Calu3 (cell line): ENCODE measurements around the gene NRIP3. TPM values are rescaled to one million over a fixed set of nuclear protein-coding genes. Genes with fewer than 3 reads are reported as not detected.
"Not testable (repeated sequence)": the region's sequence is repeated elsewhere in the genome, so short reads cannot be mapped to it uniquely, and the experiment has no call there.

Experiments
- BruUV-seq: library from RNA; stranded (reverse); fragments of 400-500 nt; replicated peaks from 2 replicates; lab custom pipeline; 2021; lab: Mats Ljungman, UMichigan
- CTCF ChIA-PET: fragments of 300-600 bp; sonication (Branson Sonifier 250); formaldehyde crosslinking; loops from one replicate; lab custom pipeline; 2022; ENCODE audit warnings: antibody characterized with exemption; lab: Charles Lee
- DNase-seq: peaks from one replicate; pipeline ENCODE4 v3.0.0; 2022
- H3K27ac Mint-ChIP-seq: one replicate; pipeline ENCODE4 v1.8.0; 2022; ENCODE audit warnings: mixed read lengths; ENCODE audit not compliant: unreplicated experiment
- H3K27me3 Mint-ChIP-seq: one replicate; pipeline ENCODE4 v1.8.0; 2022; ENCODE audit warnings: mixed read lengths; ENCODE audit not compliant: unreplicated experiment
- H3K36me3 Mint-ChIP-seq: one replicate; pipeline ENCODE4 v1.8.0; 2022; ENCODE audit warnings: mild to moderate bottlenecking, moderate library complexity, mixed read lengths; ENCODE audit not compliant: insufficient read depth, unreplicated experiment
- H3K4me1 Mint-ChIP-seq: one replicate; pipeline ENCODE4 v1.8.0; 2022; ENCODE audit warnings: mild to moderate bottlenecking, low read depth, mixed read lengths; ENCODE audit not compliant: unreplicated experiment
- H3K4me3 Mint-ChIP-seq: one replicate; pipeline ENCODE4 v1.8.0; 2022; ENCODE audit warnings: mild to moderate bottlenecking, low read depth, moderate library complexity, mixed read lengths; ENCODE audit not compliant: unreplicated experiment
- H3K9me3 Mint-ChIP-seq: one replicate; pipeline ENCODE4 v1.8.0; 2022; ENCODE audit warnings: low read depth, mixed read lengths; ENCODE audit not compliant: unreplicated experiment
- intact Hi-C: fragments of 100-400 bp; cut with micrococcal nuclease; formaldehyde crosslinking; loops from one replicate; pipeline ENCODE4 v1.10.0; 2022; ENCODE audit not compliant: unreplicated experiment
- total RNA-seq: library from RNA; stranded (reverse); gene quantifications from 2 replicates; pipeline ENCODE4 v1.2.3, GENCODE V29; 2022
- TF ChIP-seq, protein P1 (sequence below): fragments of 200-600 bp; IDR thresholded peaks from one replicate; pipeline ENCODE4 v1.8.0; 2022; ENCODE audit warnings: antibody characterized with exemption; ENCODE audit not compliant: unreplicated experiment

The NRIP3 gene
- total RNA-seq, 1 experiment from 2014 or later = 0.83 TPM

DNA sequence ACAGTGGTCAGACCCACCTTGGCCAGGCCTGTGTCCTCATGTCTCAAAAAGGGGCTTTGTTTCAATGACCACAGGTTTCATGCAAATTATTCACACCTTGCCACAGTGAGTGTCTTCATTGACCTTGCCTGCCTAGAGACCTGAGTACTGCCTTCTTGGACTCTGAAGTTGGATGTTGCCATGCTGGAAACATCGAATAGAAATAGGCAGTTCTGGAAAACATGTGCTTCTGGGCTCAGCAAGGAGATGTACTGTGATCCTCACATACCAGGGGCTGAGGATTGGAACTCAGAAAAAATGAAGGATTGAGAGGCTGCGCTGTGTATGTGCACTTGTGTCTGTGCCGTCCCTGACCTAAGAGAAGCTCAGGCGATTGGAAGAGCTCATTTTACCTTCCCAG lies 9.6 kb upstream of the NRIP3 start:
- intact Hi-C loops = no loop called here
- no peak overlapping the region for H3K27ac Mint-ChIP-seq
- CTCF ChIA-PET = no interaction called here

DNA sequence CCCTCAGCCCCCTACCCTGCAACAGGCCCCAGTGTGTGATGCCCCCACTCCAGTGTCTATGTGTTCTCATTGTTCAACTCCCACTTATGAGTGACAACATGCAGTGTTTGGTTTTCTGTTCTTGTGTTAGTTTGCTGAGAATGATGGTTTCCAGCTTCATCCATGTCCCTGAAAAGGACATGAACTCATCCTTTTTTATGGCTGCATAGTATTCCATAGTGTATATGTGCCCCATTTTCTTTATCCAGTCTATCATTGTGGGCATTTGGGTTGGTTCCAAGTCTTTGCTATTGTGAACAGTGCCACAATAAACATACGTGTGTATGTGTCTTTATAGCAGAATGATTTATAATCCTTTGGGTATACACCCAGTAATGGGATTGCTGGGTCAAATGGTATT lies 5.7 kb upstream of the NRIP3 start:
- H3K36me3 Mint-ChIP-seq = peaks cover 10% of the 10 kb centered on the region
- H3K27ac Mint-ChIP-seq, CTCF ChIA-PET: not testable (repeated sequence)

More for the DNA sequence above, 9.6 kb upstream of the NRIP3 start:
- no peaks in the 10 kb centered on the region for H3K36me3 Mint-ChIP-seq
- TF ChIP-seq, protein P1, sequence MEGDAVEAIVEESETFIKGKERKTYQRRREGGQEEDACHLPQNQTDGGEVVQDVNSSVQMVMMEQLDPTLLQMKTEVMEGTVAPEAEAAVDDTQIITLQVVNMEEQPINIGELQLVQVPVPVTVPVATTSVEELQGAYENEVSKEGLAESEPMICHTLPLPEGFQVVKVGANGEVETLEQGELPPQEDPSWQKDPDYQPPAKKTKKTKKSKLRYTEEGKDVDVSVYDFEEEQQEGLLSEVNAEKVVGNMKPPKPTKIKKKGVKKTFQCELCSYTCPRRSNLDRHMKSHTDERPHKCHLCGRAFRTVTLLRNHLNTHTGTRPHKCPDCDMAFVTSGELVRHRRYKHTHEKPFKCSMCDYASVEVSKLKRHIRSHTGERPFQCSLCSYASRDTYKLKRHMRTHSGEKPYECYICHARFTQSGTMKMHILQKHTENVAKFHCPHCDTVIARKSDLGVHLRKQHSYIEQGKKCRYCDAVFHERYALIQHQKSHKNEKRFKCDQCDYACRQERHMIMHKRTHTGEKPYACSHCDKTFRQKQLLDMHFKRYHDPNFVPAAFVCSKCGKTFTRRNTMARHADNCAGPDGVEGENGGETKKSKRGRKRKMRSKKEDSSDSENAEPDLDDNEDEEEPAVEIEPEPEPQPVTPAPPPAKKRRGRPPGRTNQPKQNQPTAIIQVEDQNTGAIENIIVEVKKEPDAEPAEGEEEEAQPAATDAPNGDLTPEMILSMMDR = no peak
- H3K27me3 Mint-ChIP-seq = peaks cover 62% of the 10 kb centered on the region
- no peak overlapping the region for H3K4me3 Mint-ChIP-seq
- no peaks in the 10 kb centered on the region for H3K4me1 Mint-ChIP-seq
- no peak for DNase-seq
- no peaks in the 10 kb centered on the region for H3K9me3 Mint-ChIP-seq
- no TSS peak for BruUV-seq

DNA sequence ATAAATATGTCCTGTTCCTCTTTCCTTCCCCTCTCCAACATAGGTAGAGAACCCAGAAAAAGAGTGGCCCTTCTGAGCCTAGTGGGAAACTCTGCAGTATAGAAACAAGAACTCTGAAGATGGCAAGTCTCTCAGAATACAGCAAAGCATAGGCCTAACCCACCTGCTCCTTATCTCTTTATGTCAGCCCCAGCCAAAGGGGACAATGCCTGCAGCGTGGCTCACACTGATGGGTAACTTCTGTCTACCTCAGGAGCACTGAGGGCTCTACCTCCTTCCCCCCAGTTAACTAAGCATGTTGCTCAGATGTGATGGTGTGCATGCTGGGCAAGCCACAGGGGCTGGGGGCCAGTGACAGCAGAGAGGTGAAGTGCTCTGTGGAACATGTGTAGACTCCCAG lies 4.9 kb upstream of the NRIP3 start:
- CTCF ChIA-PET = interaction anchor here (0.7 kb wide), 1 partner anchor 23 kb away, joined by 3 read pairs; no protein-coding TSS in a partner anchor
- H3K27me3 Mint-ChIP-seq = peaks cover 93% of the 10 kb centered on the region
- no peak overlapping the region for H3K4me3 Mint-ChIP-seq
- intact Hi-C loops = no loop called here
- TF ChIP-seq, protein P1 = no peak
- no peaks in the 10 kb centered on the region for H3K9me3 Mint-ChIP-seq
- peaks cover 15% of the 10 kb centered on the region for H3K36me3 Mint-ChIP-seq
- DNase-seq = no peak
- H3K27ac Mint-ChIP-seq = no peak overlapping the region
- BruUV-seq = no TSS peak
- H3K4me1 Mint-ChIP-seq = no peaks in the 10 kb centered on the region

More for the DNA sequence above, 5.7 kb upstream of the NRIP3 start:
- H3K4me1 Mint-ChIP-seq, DNase-seq, H3K9me3 Mint-ChIP-seq, intact Hi-C loops, BruUV-seq, H3K4me3 Mint-ChIP-seq: not testable (repeated sequence)
- H3K27me3 Mint-ChIP-seq = peaks cover 92% of the 10 kb centered on the region

DNA sequence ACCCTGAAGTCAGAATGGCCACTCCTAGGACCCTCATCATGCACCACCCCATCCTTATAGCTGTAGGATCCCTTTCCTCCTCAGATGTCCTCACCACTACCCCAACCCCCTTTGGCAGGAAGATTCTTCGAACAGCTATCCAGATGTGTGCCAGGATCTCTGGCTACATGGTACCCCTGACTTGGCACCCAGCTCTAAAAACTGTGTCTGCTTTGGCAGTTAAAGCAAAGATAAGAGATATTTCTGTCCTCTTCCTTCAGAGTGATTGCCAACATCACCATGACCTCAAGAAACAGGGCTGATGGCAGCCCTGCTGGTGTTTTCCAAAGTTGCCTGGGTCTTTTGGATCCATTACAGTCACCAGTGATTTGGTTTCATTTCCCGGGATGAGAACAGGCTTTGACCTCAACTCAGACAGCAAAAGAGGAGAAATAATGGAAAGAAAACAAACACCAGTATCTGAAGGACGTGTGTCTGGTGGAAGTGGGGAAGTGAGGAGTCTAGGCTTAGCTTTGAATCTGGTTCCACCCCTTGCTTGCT lies 4.3 kb upstream of the NRIP3 start:
- H3K4me3 Mint-ChIP-seq = no peak overlapping the region
- H3K36me3 Mint-ChIP-seq = peaks cover 20% of the 10 kb centered on the region
- TF ChIP-seq, protein P1 = no peak
- CTCF ChIA-PET = interaction anchor here (0.7 kb wide), 1 partner anchor 24 kb away, joined by 3 read pairs; no protein-coding TSS in a partner anchor
- no peaks in the 10 kb centered on the region for H3K9me3 Mint-ChIP-seq
- H3K27ac Mint-ChIP-seq = no peak overlapping the region
- H3K4me1 Mint-ChIP-seq = no peaks in the 10 kb centered on the region
- no TSS peak for BruUV-seq
- intact Hi-C loops = no loop called here
- no peak for DNase-seq
- H3K27me3 Mint-ChIP-seq = peaks cover 93% of the 10 kb centered on the region

DNA sequence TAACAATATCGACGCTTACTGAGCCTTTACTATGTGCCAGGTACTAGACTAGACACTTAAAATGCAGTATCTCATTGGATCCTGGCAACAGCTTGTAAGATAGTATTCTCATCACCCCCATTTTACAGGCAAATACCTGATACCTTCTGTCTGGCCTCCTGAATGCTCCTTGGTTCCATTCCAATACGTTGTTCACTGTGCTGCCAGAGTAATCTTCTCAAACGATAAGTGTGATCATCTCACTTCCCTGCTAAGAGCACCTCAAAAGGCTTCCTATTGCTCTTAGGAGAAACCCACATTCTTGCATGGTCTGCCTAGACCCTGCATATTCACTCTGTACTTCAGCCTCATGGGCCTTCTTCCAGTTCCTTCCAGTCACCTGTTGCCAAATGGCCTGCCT lies 1.3 kb upstream of the NRIP3 start:
- BruUV-seq = no TSS peak
- H3K9me3 Mint-ChIP-seq = no peaks in the 10 kb centered on the region
- H3K27ac Mint-ChIP-seq = peak overlapping the region; percentile 10
- TF ChIP-seq, protein P1 = no peak
- DNase-seq = no peak
- CTCF ChIA-PET = interaction anchor here (0.6 to 0.7 kb wide), 3 partner anchors 18 to 322 kb away, joined by 3 to 5 read pairs (median 4); no protein-coding TSS in a partner anchor
- H3K4me1 Mint-ChIP-seq = no peaks in the 10 kb centered on the region
- peak overlapping the region; percentile 24 for H3K4me3 Mint-ChIP-seq
- H3K36me3 Mint-ChIP-seq = peaks cover 22% of the 10 kb centered on the region
- intact Hi-C loops = no loop called here
- H3K27me3 Mint-ChIP-seq = peaks cover 94% of the 10 kb centered on the region
